Placental epithelial cell (primary cell): ENCODE measurements around the gene RBM24. TPM values are rescaled to one million over a fixed set of nuclear protein-coding genes. Genes with fewer than 3 reads are reported as not detected.

Experiments
- total RNA-seq: library from RNA; depleted of rRNA; stranded (reverse); fragments of >200 nt; gene quantifications from 2 replicates; pipeline ENCODE4 v1.2.3, GENCODE V29; 2012

Gene RBM24
- 0.11 and 0.39 TPM in 2 replicates for total RNA-seq

DNA sequence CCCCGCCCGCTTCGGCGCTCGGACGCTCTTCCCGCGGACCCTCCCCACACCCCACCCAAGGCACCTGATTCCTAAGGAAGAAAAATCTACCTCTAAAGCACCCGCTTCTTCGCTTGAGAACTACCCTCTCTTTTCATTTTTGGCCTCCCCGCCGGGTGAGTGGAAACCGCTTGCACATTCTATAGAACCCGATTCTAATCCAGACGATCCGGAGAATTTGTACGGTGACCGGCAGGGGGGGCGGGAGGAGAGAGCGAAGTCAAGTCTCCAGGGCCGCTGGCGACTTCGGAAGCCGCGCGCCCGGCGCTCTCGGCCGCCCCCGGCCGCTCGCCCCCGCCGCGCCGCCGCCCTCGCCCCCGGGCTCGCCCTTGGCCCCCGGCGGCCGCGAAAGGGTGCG, at the start of gene RBM24:
TSS of gene RBM24 (plus strand) at position 262 of the 397 bp plus-strand sequence. CDS start 221 bp downstream, outside the sequence.

Other genes with a start within 250 kb of the RBM24 start
- not detected in 2 replicates for gene STMND1, start 179.3 kb upstream of the RBM24 start, total RNA-seq
- 2.7 and 8.4 TPM in 2 replicates for gene CAP2, start 112.2 kb downstream of the RBM24 start, total RNA-seq